Fibroblast of peridontal ligament (primary cell): ENCODE data around the gene COQ6.
A peak's percentile ranks its signal among the peaks of the same experiment; 100 is the strongest.
"Not testable (repeated sequence)": the region's sequence is repeated elsewhere in the genome, so short reads cannot be mapped to it uniquely, and the experiment has no call there.

Experiments used
- DNase-seq: peaks from one replicate; pipeline ENCODE4 v3.0.0-alpha.2; 2010; ENCODE audit errors: extremely low read depth

The COQ6 gene

GRCh38 chr14:73977896-73978295 lies 27.8 kb downstream of the COQ6 start:
- peak; percentile 65 for DNase-seq

GRCh38 chr14:73988065-73988464 lies 38.0 kb downstream of the COQ6 start:
- DNase-seq: no peak

GRCh38 chr14:73988656-73989055 lies 38.6 kb downstream of the COQ6 start:
- DNase-seq: not testable (repeated sequence)

- DNase-seq: no peak
These were observed 41.0 kb downstream of the COQ6 start for GRCh38 chr14:73991092-73991491.

- not testable (repeated sequence) for DNase-seq
These were observed 44.8 kb downstream of the COQ6 start for GRCh38 chr14:73994926-73995325.

GRCh38 chr14:73995977-73996378 lies 45.9 kb downstream of the COQ6 start:
- no peak for DNase-seq

GRCh38 chr14:73996731-73997107 lies 46.6 kb downstream of the COQ6 start:
- no peak for DNase-seq

GRCh38 chr14:73997108-73997943 lies 47.2 kb downstream of the COQ6 start:
- no peak for DNase-seq

GRCh38 chr14:73997944-73998447 lies 47.9 kb downstream of the COQ6 start:
- DNase-seq: no peak

GRCh38 chr14:73998726-73999125 lies 48.6 kb downstream of the COQ6 start:
- DNase-seq: no peak

GRCh38 chr14:74005664-74006063 lies 55.6 kb downstream of the COQ6 start:
- DNase-seq: not testable (repeated sequence)

- no peak for DNase-seq
These were observed 58.9 kb downstream of the COQ6 start for GRCh38 chr14:74008843-74009499.
